Inferior parietal cortex (tissue), 1 donor: ENCODE data around the gene MCM10.
"Not testable (repeated sequence)": the region's sequence is repeated elsewhere in the genome, so short reads cannot be mapped to it uniquely, and the experiment has no call there.

Experiments used
- DNase-seq: peaks from one replicate; pipeline ENCODE4 v3.0.0-alpha.2; 2016; ENCODE audit errors: extremely low spot score

MCM10 gene

GRCh38 chr10:13221572-13221971, 60.2 kb downstream of the MCM10 start:
- DNase-seq, result no peak

GRCh38 chr10:13222151-13222550, 60.8 kb downstream of the MCM10 start:
- no peak for DNase-seq

- no peak for DNase-seq
These were observed 61.2 kb downstream of the MCM10 start for GRCh38 chr10:13222566-13222965.

- DNase-seq, result no peak
These were observed 61.9 kb downstream of the MCM10 start for GRCh38 chr10:13223241-13223640.

GRCh38 chr10:13224210-13224995, 63.0 kb downstream of the MCM10 start:
- DNase-seq, result no peak

- DNase-seq, result no peak
These were observed 64.2 kb downstream of the MCM10 start for GRCh38 chr10:13225601-13226000.

GRCh38 chr10:13227031-13227430, 65.7 kb downstream of the MCM10 start:
- no peak for DNase-seq

GRCh38 chr10:13231190-13231589, 69.8 kb downstream of the MCM10 start:
- no peak for DNase-seq

- no peak for DNase-seq
These were observed 70.5 kb downstream of the MCM10 start for GRCh38 chr10:13231808-13232207.

GRCh38 chr10:13233358-13233757, 72.0 kb downstream of the MCM10 start:
- no peak for DNase-seq

- DNase-seq, result no peak
These were observed 72.8 kb downstream of the MCM10 start, which contains the start of gene UCMA for GRCh38 chr10:13234172-13234571. Gene UCMA (minus strand): TSS chr10:13234374. CDS start chr10:13234258, 116 bp downstream.

GRCh38 chr10:13234736-13235135, 73.4 kb downstream of the MCM10 start:
- not testable (repeated sequence) for DNase-seq

GRCh38 chr10:13236638-13237037, 75.3 kb downstream of the MCM10 start:
- no peak for DNase-seq

- DNase-seq, result no peak
These were observed 77.1 kb downstream of the MCM10 start for GRCh38 chr10:13238271-13239077.

GRCh38 chr10:13239923-13240322, 78.6 kb downstream of the MCM10 start:
- DNase-seq, result no peak

- no peak for DNase-seq
These were observed 80.3 kb downstream of the MCM10 start for GRCh38 chr10:13241613-13242012.

GRCh38 chr10:13242260-13242659, 80.9 kb downstream of the MCM10 start:
- not testable (repeated sequence) for DNase-seq

GRCh38 chr10:13247246-13247645, 85.9 kb downstream of the MCM10 start:
- no peak for DNase-seq

- DNase-seq, result no peak
These were observed 86.4 kb downstream of the MCM10 start for GRCh38 chr10:13247784-13248183.

GRCh38 chr10:13253726-13254125, 92.4 kb downstream of the MCM10 start:
- no peak for DNase-seq

- no peak for DNase-seq
These were observed 95.3 kb downstream of the MCM10 start for GRCh38 chr10:13256627-13257026.

- DNase-seq, result no peak
These were observed 96.3 kb downstream of the MCM10 start for GRCh38 chr10:13257621-13258140.
